Mesendoderm (in vitro differentiated cells): Measurements from ENCODE around the gene TMC6.

Experiments used
- DNase-seq: peaks from one replicate; pipeline ENCODE4 v3.0.0; 2013
- H2AK5ac ChIP-seq: 2 replicates; pipeline ENCODE4 v1.6.1; 2013; ENCODE audit warnings: low read length, inconsistent platforms
- H2BK120ac ChIP-seq: 2 replicates; pipeline ENCODE4 v1.6.1; 2013; ENCODE audit warnings: low read depth, mild to moderate bottlenecking, low read length, moderate library complexity, mixed read lengths
- H2BK15ac ChIP-seq: replicated peaks from 2 replicates; pipeline ENCODE4 v1.6.1; 2013; ENCODE audit warnings: low read depth, mild to moderate bottlenecking, moderate library complexity
- H2BK5ac ChIP-seq: 2 replicates; pipeline ENCODE4 v1.6.1; 2013; ENCODE audit warnings: low read length, inconsistent platforms
- H3K18ac ChIP-seq: 2 replicates; pipeline ENCODE4 v1.6.1; 2013; ENCODE audit warnings: mild to moderate bottlenecking, low read length, mixed read lengths
- H3K23ac ChIP-seq: one replicate; pipeline ENCODE4 v1.6.1; 2013; ENCODE audit warnings: low read length
- H3K27ac ChIP-seq: 2 replicates; pipeline ENCODE4 v1.5.1; 2013; ENCODE audit warnings: low read depth, mild to moderate bottlenecking, inconsistent platforms, low read length, moderate library complexity
- H3K27me3 ChIP-seq: 2 replicates; pipeline ENCODE4 v1.6.1; 2013; ENCODE audit warnings: low read length, control low read depth, mild to moderate bottlenecking, inconsistent platforms; ENCODE audit not compliant: insufficient read depth, poor library complexity
- H3K36me3 ChIP-seq: 2 replicates; pipeline ENCODE4 v1.6.1; 2013; ENCODE audit warnings: low read length, inconsistent platforms; ENCODE audit not compliant: control insufficient read depth, insufficient read depth
- H3K4ac ChIP-seq: one replicate; pipeline ENCODE4 v1.6.1; 2013; ENCODE audit warnings: low read depth, mild to moderate bottlenecking, low read length, moderate library complexity
- H3K4me1 ChIP-seq: 2 replicates; pipeline ENCODE4 v1.6.1; 2013; ENCODE audit warnings: low read depth, low read length, inconsistent platforms; ENCODE audit not compliant: control insufficient read depth
- H3K4me2 ChIP-seq: 2 replicates; pipeline ENCODE4 v1.6.1; 2013; ENCODE audit warnings: low read length
- H3K4me3 ChIP-seq: 2 replicates; pipeline ENCODE4 v1.5.1; 2013; ENCODE audit warnings: mild to moderate bottlenecking, low read length
- H3K56ac ChIP-seq: one replicate; pipeline ENCODE4 v1.6.1; 2013; ENCODE audit warnings: low read length
- H3K79me1 ChIP-seq: 2 replicates; pipeline ENCODE4 v1.6.1; 2013; ENCODE audit warnings: low read length, inconsistent platforms
- H3K79me2 ChIP-seq: 2 replicates; pipeline ENCODE4 v1.6.1; 2013; ENCODE audit warnings: mild to moderate bottlenecking, low read length; ENCODE audit not compliant: control insufficient read depth, insufficient read depth
- H3K9ac ChIP-seq: 2 replicates; pipeline ENCODE4 v1.6.1; 2013; ENCODE audit warnings: low read length, inconsistent platforms
- H4K5ac ChIP-seq: one replicate; pipeline ENCODE4 v1.6.1; 2013; ENCODE audit warnings: low read length
- H4K8ac ChIP-seq: one replicate; pipeline ENCODE4 v1.6.1; 2013; ENCODE audit warnings: low read depth, mild to moderate bottlenecking, control low read depth, low read length, moderate library complexity
- WGBS: extraction: QIAGEN DNeasy Blood & Tissue Kit; methylation state at CpG from one replicate; pipeline ENCODE4 v1.1.7; 2013; ENCODE audit warnings: low lambda C conversion rate, missing lambda C conversion rate; ENCODE audit not compliant: insufficient coverage; ENCODE audit errors: extremely low coverage; 5-methylcytosine and 5-hydroxymethylcytosine counted together

The TMC6 gene

GRCh38 chr17:78124836-78125137, 3.8 kb downstream of the TMC6 start:
- Histone ChIP-seq H3K4me3 (no peak overlapping the region), H2AK5ac (no peak overlapping the region), H2BK120ac (no peak overlapping the region), H3K79me1 (peaks cover 8% of the 10 kb centered on the region), H3K4me1 (peaks cover 8% of the 10 kb centered on the region), H4K5ac (no peak overlapping the region), H3K36me3 (peaks cover 20% of the 10 kb centered on the region), H3K18ac (no peak overlapping the region), H3K9ac (no peak overlapping the region), H2BK5ac (no peak overlapping the region), H3K4ac (no peak overlapping the region), H3K27me3 (no peaks in the 10 kb centered on the region), H2BK15ac (no peak overlapping the region), H3K56ac (no peak overlapping the region), H3K4me2 (no peak overlapping the region), H3K23ac (no peak overlapping the region), H3K27ac (no peak overlapping the region), H3K79me2 (peaks cover 20% of the 10 kb centered on the region), H4K8ac (no peak overlapping the region)
- no CpG with 5 or more reads among the region's 12 CpGs for WGBS
- no peak for DNase-seq

- Histone ChIP-seq H4K8ac (no peak overlapping the region), H3K9ac (no peak overlapping the region), H3K4me3 (no peak overlapping the region), H3K23ac (no peak overlapping the region), H2BK5ac (no peak overlapping the region), H3K27ac (no peak overlapping the region), H3K4me2 (no peak overlapping the region), H3K36me3 (peaks cover 20% of the 10 kb centered on the region), H4K5ac (no peak overlapping the region), H2BK15ac (no peak overlapping the region), H3K18ac (no peak overlapping the region), H3K79me2 (peaks cover 20% of the 10 kb centered on the region), H3K4ac (no peak overlapping the region), H3K27me3 (no peaks in the 10 kb centered on the region), H2AK5ac (no peak overlapping the region), H3K79me1 (peaks cover 8% of the 10 kb centered on the region), H3K4me1 (peaks cover 3% of the 10 kb centered on the region), H2BK120ac (no peak overlapping the region), H3K56ac (no peak overlapping the region)
- no peak for DNase-seq
- no CpG with 5 or more reads among the region's 30 CpGs for WGBS
These were observed 4.3 kb downstream of the TMC6 start for GRCh38 chr17:78124081-78124835.

GRCh38 chr17:78123258-78123929, 5.2 kb downstream of the TMC6 start:
- Histone ChIP-seq H3K4me3 (no peak overlapping the region), H3K18ac (no peak overlapping the region), H3K4me1 (peaks cover 3% of the 10 kb centered on the region), H3K27me3 (no peaks in the 10 kb centered on the region), H2BK5ac (no peak overlapping the region), H3K9ac (no peak overlapping the region), H4K5ac (no peak overlapping the region), H2AK5ac (no peak overlapping the region), H3K4me2 (no peak overlapping the region), H2BK15ac (no peak overlapping the region), H3K23ac (no peak overlapping the region), H4K8ac (no peak overlapping the region), H3K4ac (no peak overlapping the region), H3K56ac (no peak overlapping the region), H3K27ac (no peak overlapping the region), H3K79me1 (peaks cover 8% of the 10 kb centered on the region), H3K36me3 (peaks cover 23% of the 10 kb centered on the region), H2BK120ac (no peak overlapping the region), H3K79me2 (peaks cover 20% of the 10 kb centered on the region)
- WGBS: 100% methylated on average over 4 of the region's 5 CpGs
- DNase-seq: no peak

- H3K18ac ChIP-seq: no peak overlapping the region
- no peak overlapping the region for H3K4me2 ChIP-seq
- H3K27me3 ChIP-seq: no peaks in the 10 kb centered on the region
- H2BK15ac ChIP-seq: no peak overlapping the region
- no peak overlapping the region for H3K9ac ChIP-seq
- no peak overlapping the region for H2BK120ac ChIP-seq
- no peak overlapping the region for H2BK5ac ChIP-seq
- no peak overlapping the region for H3K4ac ChIP-seq
- peaks cover 19% of the 10 kb centered on the region for H3K79me2 ChIP-seq
- peaks cover 23% of the 10 kb centered on the region for H3K36me3 ChIP-seq
- no peak overlapping the region for H3K23ac ChIP-seq
- WGBS: no CpG with 5 or more reads among the region's 4 CpGs
- no peak overlapping the region for H3K27ac ChIP-seq
- H4K8ac ChIP-seq: no peak overlapping the region
- no peak overlapping the region for H3K56ac ChIP-seq
- no peak overlapping the region for H3K4me3 ChIP-seq
- H3K4me1 ChIP-seq: peaks cover 3% of the 10 kb centered on the region
- no peak overlapping the region for H2AK5ac ChIP-seq
- H3K79me1 ChIP-seq: peaks cover 8% of the 10 kb centered on the region
- no peak overlapping the region for H4K5ac ChIP-seq
- DNase-seq: no peak
These were observed 5.7 kb downstream of the TMC6 start for GRCh38 chr17:78122931-78123249.

DNA sequence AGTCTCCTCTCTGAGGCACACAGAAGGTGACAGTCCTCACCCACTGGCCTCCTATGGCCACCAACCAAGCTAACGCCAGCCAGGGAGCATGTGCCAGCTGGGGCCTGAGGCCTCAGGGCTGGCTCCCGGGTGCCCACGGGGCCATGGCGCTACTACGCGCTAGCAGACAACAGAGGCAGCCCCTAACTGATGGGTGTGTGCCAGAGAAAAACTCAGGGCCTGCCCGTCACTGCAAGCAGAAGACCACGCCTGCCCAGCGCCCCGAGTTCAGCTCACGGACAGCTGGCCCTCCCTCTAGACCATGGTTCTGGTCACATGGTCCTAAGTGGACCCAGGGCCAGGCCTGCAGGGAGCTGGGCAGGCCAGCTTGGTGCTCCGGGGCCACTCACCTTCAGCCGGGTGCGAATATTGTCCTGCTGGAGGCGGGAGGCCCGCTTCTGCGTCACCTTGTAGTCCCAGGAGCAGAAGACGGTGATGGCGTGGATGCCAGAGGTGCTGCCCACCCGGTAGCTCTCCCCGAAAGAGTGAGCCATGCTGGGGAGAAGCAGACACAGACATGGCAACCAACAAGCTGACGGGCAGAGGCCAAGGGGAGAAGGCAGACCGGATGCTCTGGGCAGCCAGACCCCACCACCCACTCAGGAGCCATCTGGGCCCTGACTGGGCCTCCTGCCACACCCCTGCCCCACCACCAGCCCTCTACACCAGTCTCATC, 6.2 kb downstream of the TMC6 start:
- Histone ChIP-seq H3K4me2 (no peak overlapping the region), H3K27me3 (no peaks in the 10 kb centered on the region), H3K4me1 (peaks cover 3% of the 10 kb centered on the region), H2AK5ac (no peak overlapping the region), H3K27ac (no peak overlapping the region), H3K23ac (no peak overlapping the region), H3K56ac (no peak overlapping the region), H2BK15ac (no peak overlapping the region), H2BK5ac (no peak overlapping the region), H3K36me3 (peaks cover 23% of the 10 kb centered on the region), H3K18ac (no peak overlapping the region), H3K79me1 (peaks cover 8% of the 10 kb centered on the region), H3K4me3 (no peak overlapping the region), H3K4ac (no peak overlapping the region), H4K8ac (no peak overlapping the region), H3K79me2 (peaks cover 18% of the 10 kb centered on the region), H2BK120ac (no peak overlapping the region), H4K5ac (no peak overlapping the region), H3K9ac (no peak overlapping the region)
- no CpG with 5 or more reads among the region's 23 CpGs for WGBS
- no peak for DNase-seq
